Brain microvascular endothelial cell (primary cell): ENCODE results near the gene CHAMP1.

Experiments used
- DNase-seq: peaks from one replicate; pipeline ENCODE4 v3.0.0-alpha.2; 2020
- H3K27ac ChIP-seq: fragments of 250-450 bp; sonication (Bioruptor Pico); 2 replicates; pipeline ENCODE4 v1.5.1; 2020; ENCODE audit warnings: mild to moderate bottlenecking, moderate library complexity
- H3K27me3 ChIP-seq: fragments of 250-450 bp; sonication (Bioruptor Pico); replicated peaks from 2 replicates; pipeline ENCODE4 v1.5.1; 2020; ENCODE audit warnings: mild to moderate bottlenecking
- H3K36me3 ChIP-seq: fragments of 250-450 bp; sonication (Bioruptor Pico); replicated peaks from 2 replicates; pipeline ENCODE4 v1.5.1; 2020; ENCODE audit warnings: mild to moderate bottlenecking
- H3K4me3 ChIP-seq: 2 replicates; pipeline ENCODE4 v1.5.1; 2011; ENCODE audit warnings: low read depth, mild to moderate bottlenecking, control low read depth, low read length, moderate library complexity
- CTCF ChIP-seq: IDR thresholded peaks from 2 replicates; pipeline ENCODE4 v1.5.1; 2011; ENCODE audit warnings: low read depth, mild to moderate bottlenecking, moderate library complexity, low read length, control low read depth, inconsistent platforms; ENCODE audit errors: missing control alignments
- in situ Hi-C: cut with HindIII; loops from 2 replicates; pipeline ENCODE4 v1.10.0; 2017; ENCODE audit warnings: low sequenced_read_pairs, low pct_ligation_motif_present

CHAMP1 gene

DNA sequence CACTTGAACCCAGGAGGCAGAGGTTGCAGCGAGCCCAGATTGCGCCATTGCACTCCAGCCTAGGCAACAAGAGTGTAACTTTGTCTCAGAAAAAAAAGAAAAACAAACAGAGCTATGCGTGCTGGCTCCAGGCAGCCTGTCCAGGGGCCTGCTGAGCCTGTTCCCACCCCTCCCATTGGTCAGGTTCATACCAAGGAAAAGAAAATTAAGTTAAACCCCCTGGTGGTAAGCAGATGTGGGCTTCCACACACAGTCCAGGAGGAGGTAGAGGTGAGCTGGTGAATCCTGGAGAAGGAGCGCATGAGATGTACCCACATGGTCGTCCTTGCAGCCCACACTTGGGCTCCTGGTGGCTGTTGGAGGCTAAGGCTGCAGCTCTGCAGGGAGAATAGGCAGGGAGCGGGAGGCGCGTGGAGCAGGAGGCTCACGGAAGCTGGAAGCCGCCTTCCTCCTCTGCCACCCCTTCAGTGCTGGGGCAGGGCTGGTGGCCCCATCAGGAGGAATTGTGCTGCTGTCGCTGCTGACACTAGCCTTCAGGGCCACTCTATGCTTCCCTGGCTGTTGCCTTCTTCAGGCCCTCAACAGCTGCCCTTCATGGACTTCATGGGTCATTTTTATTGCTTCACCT is 10.5 kb upstream of the CHAMP1 start:
- Histone ChIP-seq H3K4me3 (no peak overlapping the region), H3K36me3 (peaks cover 28% of the 10 kb centered on the region), H3K27ac (no peak overlapping the region), H3K27me3 (no peaks in the 10 kb centered on the region)
- no peak for TF ChIP-seq CTCF
- no peak for DNase-seq
- in situ Hi-C loops, result no loop called here

DNA sequence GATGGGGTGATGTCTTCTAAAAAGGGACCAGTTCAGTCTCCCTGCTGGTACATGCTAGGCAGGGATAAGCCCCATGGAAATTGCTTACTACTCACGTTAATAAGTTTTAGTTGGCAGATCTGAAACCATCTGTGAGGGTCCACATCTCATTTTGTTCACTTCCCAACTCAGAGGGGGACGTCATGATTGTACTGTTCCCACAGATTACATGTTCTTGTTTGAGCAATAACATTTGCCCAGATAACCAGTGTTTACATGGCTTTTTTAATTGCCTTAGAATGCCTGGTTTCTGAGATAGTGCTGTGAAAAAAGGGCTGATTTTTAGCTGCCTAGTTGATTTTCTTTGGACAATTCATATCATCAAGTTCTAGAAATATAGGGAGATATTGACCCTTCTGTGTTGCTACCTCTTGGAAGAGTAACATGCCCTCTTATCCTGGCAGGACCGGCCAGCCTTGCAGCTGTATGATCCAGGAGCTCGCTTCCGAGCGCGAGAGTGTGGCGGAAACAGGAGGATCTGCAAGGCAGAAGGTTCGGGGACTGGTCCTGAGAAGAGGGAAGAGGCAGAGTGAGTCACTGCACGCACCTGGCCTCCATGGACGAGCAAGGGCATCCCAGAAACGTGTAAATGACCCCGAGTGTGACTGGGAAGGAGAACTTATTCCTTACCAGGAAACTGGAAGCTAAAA is 9.8 kb upstream of the CHAMP1 start:
- H3K27me3 ChIP-seq, result no peaks in the 10 kb centered on the region
- no peak for TF ChIP-seq CTCF
- no peak for DNase-seq
- no peak overlapping the region for H3K27ac ChIP-seq
- no peak overlapping the region for H3K4me3 ChIP-seq
- in situ Hi-C loops, result no loop called here
- peaks cover 26% of the 10 kb centered on the region for H3K36me3 ChIP-seq

- in situ Hi-C loops, result no loop called here
- no peak for TF ChIP-seq CTCF
- no peak overlapping the region for H3K27ac ChIP-seq
- no peak overlapping the region for H3K4me3 ChIP-seq
- no peak for DNase-seq
- H3K36me3 ChIP-seq, result peaks cover 7% of the 10 kb centered on the region
- no peaks in the 10 kb centered on the region for H3K27me3 ChIP-seq
Observed at GRCh38 chr13:114309086-114309485, 5.2 kb upstream of the CHAMP1 start.

DNA sequence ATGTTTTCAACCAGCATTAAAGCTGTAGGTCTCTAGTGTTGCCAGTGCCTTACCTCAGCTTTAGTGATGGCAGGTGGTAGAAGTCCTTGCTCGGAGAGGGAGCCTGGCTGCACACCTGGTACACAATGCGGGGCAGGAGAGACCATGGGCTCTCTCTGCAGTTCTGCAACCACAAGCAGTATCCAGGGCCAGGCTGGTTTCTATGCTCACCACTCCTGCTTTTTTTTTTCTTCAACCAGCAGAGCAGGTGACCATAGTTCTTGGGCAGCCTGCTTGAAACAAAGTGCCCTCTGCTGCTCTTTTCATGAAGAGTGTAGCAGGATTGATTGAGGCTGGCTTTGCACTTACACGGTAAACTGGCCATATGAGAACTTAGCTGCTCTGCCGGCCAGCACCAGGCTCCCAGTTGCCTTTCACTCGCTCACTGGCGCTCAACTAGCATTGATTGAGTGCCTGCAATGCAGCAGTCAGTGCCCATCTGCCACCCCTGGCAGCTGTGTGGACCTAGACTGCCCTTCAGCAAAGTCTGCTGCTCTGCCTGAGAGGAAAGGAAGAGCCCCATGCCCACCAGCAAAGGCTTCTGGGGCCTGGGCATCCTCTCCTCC is 4.4 kb upstream of the CHAMP1 start:
- H3K27ac ChIP-seq, result no peak overlapping the region
- no peak overlapping the region for H3K4me3 ChIP-seq
- in situ Hi-C loops, result no loop called here
- no peak for DNase-seq
- TF ChIP-seq CTCF, result no peak
- peaks cover 5% of the 10 kb centered on the region for H3K36me3 ChIP-seq
- no peaks in the 10 kb centered on the region for H3K27me3 ChIP-seq

GRCh38 chr13:114310956-114311355 is 3.3 kb upstream of the CHAMP1 start:
- TF ChIP-seq CTCF, result no peak
- DNase-seq, result peak; percentile 21
- in situ Hi-C loops, result no loop called here
- H3K27me3 ChIP-seq, result no peaks in the 10 kb centered on the region
- no peak overlapping the region for H3K4me3 ChIP-seq
- no peak overlapping the region for H3K27ac ChIP-seq
- peaks cover 5% of the 10 kb centered on the region for H3K36me3 ChIP-seq
